HFFc6 (cell line): ENCODE results near the gene STRA6. TPM values are rescaled to one million over a fixed set of nuclear protein-coding genes. Genes with fewer than 3 reads are reported as not detected.

Source experiments
- DNase-seq: peaks from one replicate; pipeline ENCODE4 v3.0.0-alpha.2; 2018
- H3K27ac Mint-ChIP-seq: 2 replicates; pipeline ENCODE4 v1.8.0; 2020; ENCODE audit warnings: mild to moderate bottlenecking, mixed read lengths
- H3K27me3 Mint-ChIP-seq: 2 replicates; pipeline ENCODE4 v1.8.0; 2021; ENCODE audit warnings: mild to moderate bottlenecking, moderate library complexity, mixed read lengths; ENCODE audit not compliant: insufficient read depth
- H3K36me3 Mint-ChIP-seq: 2 replicates; pipeline ENCODE4 v1.8.0; 2021; ENCODE audit warnings: low read depth, mixed read lengths
- H3K4me1 Mint-ChIP-seq: 2 replicates; pipeline ENCODE4 v1.8.0; 2020; ENCODE audit warnings: low read depth, mixed read lengths
- H3K4me3 Mint-ChIP-seq: 2 replicates; pipeline ENCODE4 v1.8.0; 2020; ENCODE audit warnings: mild to moderate bottlenecking, moderate library complexity, mixed read lengths
- H3K9me3 Mint-ChIP-seq: 2 replicates; pipeline ENCODE4 v1.8.0; 2020; ENCODE audit warnings: mild to moderate bottlenecking, mixed read lengths
- CTCF ChIP-seq: fragments of 200-600 bp; sonication (generic); IDR thresholded peaks from 2 replicates; pipeline ENCODE4 v1.5.0; 2021; ENCODE audit warnings: antibody characterized with exemption, mild to moderate bottlenecking
- total RNA-seq, 6 experiments: library from RNA; stranded (reverse); fragmentation: NEBNext Ultra II Directional; extraction: Animal tissue kit (Norgen Biotek cat#: 25700); gene quantifications; 2 replicates in 1 of 6; 3 replicates in 5 of 6; pipeline ENCODE4 v1.2.3, GENCODE V29; 2021

The STRA6 gene
- total RNA-seq, 6 experiments from 2014 or later: 2.2 to 3.2 (median 2.6) TPM

- Mint-ChIP-seq H3K27ac (no peak overlapping the region), H3K27me3 (peaks cover 44% of the 10 kb centered on the region), H3K4me1 (peaks cover 21% of the 10 kb centered on the region), H3K36me3 (no peaks in the 10 kb centered on the region), H3K4me3 (no peak overlapping the region), H3K9me3 (peaks cover 3% of the 10 kb centered on the region; the same call in 1 of the 2 replicates)
- DNase-seq: peak; percentile 16
- peak; percentile 66 for TF ChIP-seq CTCF
Measured at GRCh38 chr15:74134387-74135027, 68.1 kb downstream of the STRA6 start.

- Mint-ChIP-seq H3K27me3 (peaks cover 50% of the 10 kb centered on the region), H3K4me3 (no peak overlapping the region), H3K27ac (no peak overlapping the region), H3K9me3 (peaks cover 3% of the 10 kb centered on the region; the same call in 1 of the 2 replicates), H3K36me3 (no peaks in the 10 kb centered on the region), H3K4me1 (peaks cover 25% of the 10 kb centered on the region)
- DNase-seq: no peak
- no peak for TF ChIP-seq CTCF
Measured at GRCh38 chr15:74133694-74134386, 68.7 kb downstream of the STRA6 start.

GRCh38 chr15:74132681-74133651 is 69.6 kb downstream of the STRA6 start:
- Mint-ChIP-seq H3K4me3 (no peak overlapping the region), H3K27me3 (peaks cover 57% of the 10 kb centered on the region), H3K9me3 (peaks cover 3% of the 10 kb centered on the region; the same call in 1 of the 2 replicates), H3K27ac (no peak overlapping the region), H3K4me1 (peaks cover 25% of the 10 kb centered on the region), H3K36me3 (no peaks in the 10 kb centered on the region)
- peak; percentile 71 for TF ChIP-seq CTCF
- peak; percentile 63 for DNase-seq

- Mint-ChIP-seq H3K36me3 (no peaks in the 10 kb centered on the region), H3K27me3 (peaks cover 57% of the 10 kb centered on the region), H3K9me3 (peaks cover 3% of the 10 kb centered on the region; the same call in 1 of the 2 replicates), H3K4me1 (peaks cover 24% of the 10 kb centered on the region), H3K27ac (no peak overlapping the region), H3K4me3 (no peak overlapping the region)
- no peak for DNase-seq
- no peak for TF ChIP-seq CTCF
Measured at GRCh38 chr15:74131628-74132413, 70.8 kb downstream of the STRA6 start.
